HG02852 (cell line): ENCODE measurements around the gene ZNF394.

Source experiments
- ATAC-seq: cut with Tn5 transposase; IDR thresholded peaks from one replicate; pipeline ENCODE4 v1.9.1; 2021; ENCODE audit warnings: mild to moderate bottlenecking, moderate library complexity; ENCODE audit not compliant: unreplicated experiment

Gene ZNF394

DNA sequence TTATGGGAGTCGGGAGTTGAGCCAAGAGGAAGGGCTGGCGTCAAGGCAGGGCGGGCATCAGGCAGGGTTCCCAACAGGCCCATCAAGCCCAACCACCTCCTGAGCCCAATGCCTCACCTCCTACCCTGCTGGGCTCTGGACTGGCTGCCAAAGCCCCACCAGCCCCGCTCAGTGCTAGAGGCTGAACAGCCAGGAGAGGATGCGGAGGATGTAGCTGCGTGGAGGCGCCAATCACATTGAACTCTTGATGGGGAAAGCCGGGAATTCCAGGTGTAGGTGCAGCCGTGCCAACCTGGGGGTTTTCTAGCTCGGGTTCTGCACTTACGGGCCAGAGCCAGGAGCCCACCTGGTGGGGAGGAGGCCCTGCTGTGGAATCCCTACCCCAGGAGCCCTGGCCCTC, 47.0 kb downstream of the ZNF394 start:
- ATAC-seq: no peak

DNA sequence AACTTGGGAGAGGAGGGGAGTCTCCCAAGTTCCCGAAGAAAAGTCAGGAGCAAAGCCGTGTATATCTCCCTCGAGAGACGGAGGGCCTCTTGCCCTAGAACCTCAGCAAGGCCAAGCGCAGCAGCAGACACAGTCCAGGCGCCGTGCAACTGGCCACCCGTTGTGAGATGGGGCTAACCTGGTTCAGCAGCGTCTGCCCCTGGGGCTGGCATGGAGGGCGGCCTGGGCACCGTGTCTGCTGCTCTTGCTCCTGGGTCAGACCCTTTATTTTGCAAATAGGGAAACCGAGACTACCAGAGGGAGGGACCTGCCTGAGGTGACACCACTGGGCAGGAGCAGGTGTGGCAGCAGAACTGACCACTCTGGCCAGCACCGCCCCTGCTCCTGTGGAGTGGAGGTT, 47.5 kb downstream of the ZNF394 start:
- no peak for ATAC-seq

DNA sequence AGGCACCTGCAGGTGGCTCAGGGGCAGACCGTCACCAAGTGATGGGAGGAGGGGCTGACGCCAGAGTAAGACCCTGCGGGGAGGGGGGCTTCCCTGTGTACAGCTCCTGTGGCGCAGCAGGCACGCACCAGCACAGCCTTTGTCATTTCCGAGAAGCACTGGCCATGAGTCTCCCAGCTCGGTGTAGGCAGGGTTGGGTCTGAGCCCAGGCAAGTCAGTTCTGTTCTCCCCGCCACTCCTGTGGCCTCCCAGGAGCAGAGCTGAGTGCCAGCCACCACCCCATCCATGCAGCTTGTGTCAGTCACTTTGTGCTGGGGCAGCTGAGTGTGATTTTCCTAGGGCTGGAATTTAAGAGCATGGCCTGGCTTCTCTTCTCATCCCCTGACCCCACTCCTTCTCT, 48.1 kb downstream of the ZNF394 start:
- ATAC-seq: no peak

DNA sequence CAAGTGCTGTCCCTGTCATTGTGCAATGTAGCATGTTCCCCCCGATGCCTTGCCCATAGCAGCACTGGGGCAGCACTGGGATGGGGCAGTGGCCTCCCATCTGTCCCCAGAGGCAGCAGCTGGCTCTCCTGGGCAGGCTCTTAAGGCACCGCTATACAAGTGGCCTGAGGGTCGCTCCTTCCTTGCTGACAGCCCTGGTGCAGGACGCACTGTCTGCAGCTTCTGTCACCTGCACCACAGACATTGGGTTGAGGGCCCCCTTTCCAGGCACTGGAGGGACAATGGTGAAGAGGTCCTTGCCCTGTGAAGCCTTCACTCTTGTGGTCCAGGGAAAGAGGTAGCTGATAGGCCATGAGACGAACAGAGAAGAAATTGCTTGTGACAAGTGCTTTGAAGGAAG, 50.8 kb downstream of the ZNF394 start:
- no peak for ATAC-seq

DNA sequence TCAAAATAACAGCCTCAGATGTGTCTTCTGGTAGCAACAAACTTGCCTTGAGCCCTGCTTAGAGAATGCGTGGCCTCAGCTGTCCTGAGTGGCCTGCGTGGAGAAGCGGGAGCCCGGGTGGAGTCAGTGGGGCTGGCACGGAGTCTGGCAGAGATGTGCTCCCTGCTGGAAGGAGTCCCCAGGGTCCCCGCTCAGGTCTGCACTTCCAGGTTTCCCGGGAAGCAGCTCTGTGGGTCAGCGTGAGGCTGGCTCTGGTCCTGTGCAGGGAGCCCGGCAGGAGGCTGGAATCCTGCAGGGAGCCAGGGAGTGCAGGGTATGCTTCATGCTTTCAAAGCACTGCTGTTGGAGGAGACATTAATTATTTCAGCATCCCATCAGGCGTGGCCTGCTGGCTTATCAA, 51.2 kb downstream of the ZNF394 start:
- ATAC-seq: no peak

DNA sequence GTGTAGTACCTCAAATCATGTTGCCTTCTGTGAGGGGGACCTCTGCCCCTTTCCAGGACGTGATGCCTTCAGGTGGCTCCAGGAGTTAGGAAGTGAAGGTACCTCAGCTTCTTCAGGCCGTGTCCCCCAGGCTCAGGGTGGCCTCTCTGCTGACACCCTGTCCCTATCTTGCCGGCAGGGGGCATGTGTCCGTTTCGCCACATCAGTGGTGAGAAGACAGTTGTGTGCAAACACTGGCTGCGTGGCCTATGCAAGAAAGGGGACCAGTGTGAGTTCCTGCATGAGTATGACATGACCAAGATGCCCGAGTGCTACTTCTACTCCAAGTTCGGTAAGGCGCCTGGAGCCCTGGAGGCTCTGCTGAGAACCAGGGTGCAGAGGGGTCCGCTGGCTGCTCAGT, 52.1 kb downstream of the ZNF394 start:
- ATAC-seq: no peak

DNA sequence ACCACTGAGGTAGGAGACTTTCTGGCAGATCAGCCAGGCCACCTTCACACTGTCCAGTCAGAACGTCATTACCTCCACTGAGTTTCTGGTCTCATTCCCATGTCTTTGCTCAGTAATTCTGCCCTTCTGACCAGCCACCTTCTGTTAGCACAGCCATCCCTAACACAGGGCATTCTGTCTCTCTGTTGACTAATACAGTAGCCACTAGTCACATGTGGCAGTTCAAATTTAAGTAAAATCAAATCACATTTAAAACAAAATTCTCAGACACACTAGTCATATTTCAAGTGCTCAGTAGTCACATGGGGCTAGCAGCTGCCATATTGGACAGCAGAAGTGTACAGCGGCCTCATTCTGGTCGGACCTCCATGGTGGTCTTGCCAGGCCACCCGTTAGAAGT, 54.0 kb downstream of the ZNF394 start:
- ATAC-seq: no peak
